ENCODE measurements around the gene ZNF497.

- no peak for TF ChIP-seq CTCF (IDR thresholded peaks at IDR 0.05)
- no peak for TF ChIP-seq POLR2AphosphoS5 (IDR thresholded peaks at IDR 0.05; ENCODE audit: insufficient read depth in 1 of 2, low read depth in 1 of 2)
- TF ChIP-seq POLR2A (IDR thresholded peaks at IDR 0.05): no peak
Measured at GRCh38 chr19:58379246-58379645, 16.7 kb upstream of the ZNF497 start.
